RPMI7951 (cell line): Measurements from ENCODE around the gene TMPRSS4. TPM values are rescaled to one million over a fixed set of nuclear protein-coding genes. Genes with fewer than 3 reads are reported as not detected.

Source experiments
- DNase-seq: peaks from one replicate; pipeline ENCODE4 v3.0.0-alpha.2; 2012; ENCODE audit warnings: low read depth
- total RNA-seq: library from RNA; depleted of rRNA; stranded (reverse); fragments of >200 nt; shearing (Covaris generic); gene quantifications from 2 replicates; pipeline ENCODE4 v1.2.3, GENCODE V29; 2014; rRNA removed

TMPRSS4 gene
- total RNA-seq, 1 experiment from 2014 or later, result not detected

DNA sequence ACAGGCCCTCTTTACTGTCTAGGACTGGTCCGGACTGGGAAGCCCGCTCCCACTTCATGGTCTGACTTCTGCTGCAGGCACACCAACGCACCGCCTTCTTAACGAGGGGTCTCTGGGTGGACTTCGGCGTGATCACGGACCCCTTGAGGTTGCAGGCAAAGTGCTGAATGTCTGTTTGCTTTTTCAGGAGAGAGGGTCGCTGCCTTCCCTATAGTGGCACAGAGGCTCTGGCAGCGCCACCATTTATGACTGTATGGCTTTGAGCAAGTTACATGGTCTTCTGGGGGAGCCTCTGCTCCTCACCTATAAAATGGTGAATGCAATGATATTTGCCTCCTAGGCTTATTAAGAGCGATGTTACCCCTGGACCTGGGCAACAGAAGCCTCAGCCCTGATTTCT lies 77.1 kb downstream of the TMPRSS4 start:
- DNase-seq, result no peak

DNA sequence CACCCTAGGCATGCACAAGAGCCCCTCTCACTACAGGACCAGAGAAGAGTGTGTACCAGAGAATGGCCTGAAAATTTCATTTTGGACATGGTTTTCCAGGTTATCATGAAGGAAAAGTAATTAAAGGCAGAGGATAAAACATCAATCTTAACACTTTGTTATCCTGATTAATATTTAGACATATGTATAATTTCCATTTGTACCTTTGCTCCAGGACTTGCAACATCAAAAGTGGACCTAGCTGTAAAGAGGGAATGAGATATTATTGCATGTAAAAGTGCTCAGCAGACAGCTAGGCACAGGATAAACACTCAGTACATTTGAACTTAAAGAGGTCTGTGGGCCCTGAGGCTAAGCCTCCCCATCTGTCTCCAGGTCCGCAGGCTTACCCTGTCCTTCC lies 77.8 kb downstream of the TMPRSS4 start:
- no peak for DNase-seq

DNA sequence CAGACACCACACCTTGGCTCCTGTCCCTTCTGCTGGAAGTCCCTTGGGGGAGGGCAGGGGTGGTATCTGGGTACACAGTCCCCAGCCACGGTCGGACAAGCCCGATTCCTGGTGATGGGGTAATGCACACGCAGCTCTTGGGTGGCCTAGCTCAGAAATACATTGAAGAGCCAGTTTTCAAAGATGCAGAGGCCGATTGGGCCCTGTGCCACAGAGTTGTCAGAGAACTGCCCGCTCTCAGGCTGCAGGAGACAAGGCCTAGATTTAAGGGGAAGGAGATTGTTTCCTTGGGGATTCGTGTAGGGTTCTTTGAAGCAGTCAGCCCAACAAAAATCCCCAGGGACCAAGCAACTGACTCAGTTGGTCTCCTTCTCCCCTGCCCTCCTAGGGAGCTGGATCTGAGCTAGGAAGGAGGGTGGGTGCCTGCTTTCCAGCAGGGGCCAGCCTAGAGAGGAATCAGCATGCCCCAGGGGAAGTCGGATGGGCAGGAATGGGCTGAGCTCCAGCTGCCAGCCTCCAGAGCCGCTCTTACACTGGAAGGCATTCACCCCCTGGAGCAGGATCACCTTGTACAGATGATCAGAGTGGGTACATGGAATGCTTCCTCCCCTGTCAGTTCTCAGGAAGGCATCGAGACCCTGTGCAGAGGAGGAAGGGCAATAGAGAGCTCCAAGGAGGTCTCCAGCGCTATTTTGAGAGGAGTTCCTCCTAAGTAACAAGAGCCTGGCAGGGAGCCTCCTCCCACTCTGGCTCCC lies 79.1 kb downstream of the TMPRSS4 start:
- no peak for DNase-seq

DNA sequence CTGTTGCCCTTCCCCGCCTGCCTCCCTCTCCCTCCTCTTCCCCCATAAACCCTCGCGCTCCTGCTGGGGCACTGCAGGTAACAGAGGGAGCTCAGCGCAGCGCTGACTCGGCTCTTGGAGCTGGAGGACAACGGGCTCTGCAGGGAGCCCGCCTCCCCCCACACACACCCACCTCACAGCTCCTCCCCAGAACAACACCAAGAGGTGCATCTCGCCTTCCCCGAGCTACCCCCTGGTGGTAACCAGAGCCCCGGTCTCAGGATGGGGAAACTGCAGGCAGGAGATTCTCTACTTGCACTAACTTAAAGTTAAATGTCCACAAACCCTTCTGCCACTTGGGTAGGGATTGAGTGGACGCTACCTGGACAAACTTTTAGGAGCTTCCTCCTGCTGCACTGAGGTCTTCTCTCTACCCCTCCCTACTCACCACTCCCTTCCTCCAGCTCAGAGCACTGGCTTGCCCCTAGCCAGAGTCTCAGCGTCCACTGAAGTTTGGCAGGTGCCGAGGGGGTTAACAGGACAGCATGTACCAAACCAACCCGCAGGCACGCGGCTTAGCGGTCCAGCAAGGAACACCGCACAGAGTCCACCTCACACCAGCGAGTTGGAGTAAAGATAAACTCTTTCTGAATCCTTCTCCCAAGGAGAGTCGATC lies 79.8 kb downstream of the TMPRSS4 start:
- no peak for DNase-seq

DNA sequence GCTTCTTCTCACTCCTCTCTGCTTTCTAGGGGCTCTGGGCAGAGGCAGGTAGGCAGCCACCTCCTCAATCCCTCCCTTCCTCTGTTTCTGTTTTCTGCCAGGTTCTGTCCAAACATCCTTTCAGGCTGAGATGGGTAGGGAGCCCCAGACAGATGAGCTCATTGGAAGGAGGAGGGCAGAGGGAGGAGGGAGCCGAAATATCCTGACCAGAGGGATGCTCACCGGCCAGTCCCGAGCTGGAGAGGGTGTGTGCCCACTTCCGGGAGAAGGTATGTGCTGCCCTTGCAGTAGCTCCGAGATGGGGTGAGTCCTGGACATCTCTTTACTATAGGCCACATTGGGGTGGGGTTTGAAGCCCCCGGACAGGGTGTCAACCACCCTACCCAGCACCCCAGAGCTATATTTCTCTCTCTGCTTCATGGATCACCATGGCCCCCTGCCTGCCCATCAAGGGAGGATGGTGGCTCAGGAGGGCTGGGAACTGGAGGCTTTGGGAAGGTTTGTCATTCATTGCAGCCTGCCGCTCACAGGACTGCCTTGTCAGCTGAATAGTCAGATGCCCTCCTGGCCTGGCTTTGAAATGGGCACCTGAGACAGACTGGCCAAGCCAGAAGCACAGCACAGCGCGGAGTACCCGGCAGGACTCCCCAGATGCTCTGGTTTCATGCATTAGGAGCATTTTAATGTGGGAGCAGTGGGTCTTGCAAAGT lies 80.5 kb downstream of the TMPRSS4 start:
- DNase-seq, result no peak

DNA sequence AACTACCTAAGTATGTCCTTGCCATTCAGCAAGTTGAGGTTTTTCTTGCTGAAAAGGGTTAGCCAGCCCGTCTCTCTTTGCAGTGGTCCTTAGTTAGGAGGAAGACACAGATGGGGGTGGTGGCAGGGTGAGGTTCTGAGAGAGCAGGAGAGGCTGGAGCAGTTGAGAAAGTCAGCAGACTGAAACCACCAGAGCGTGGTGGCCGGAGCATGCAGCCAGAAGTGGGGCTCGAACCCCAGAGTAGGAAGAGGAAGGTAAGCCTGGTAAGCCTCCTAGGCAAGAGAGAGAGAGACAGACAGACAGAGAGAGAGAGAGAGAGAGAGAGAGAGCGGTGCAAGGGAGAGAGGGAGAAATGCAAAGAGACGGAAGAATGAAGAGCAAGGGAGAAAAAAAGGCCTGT lies 84.9 kb downstream of the TMPRSS4 start:
- DNase-seq, result no peak

DNA sequence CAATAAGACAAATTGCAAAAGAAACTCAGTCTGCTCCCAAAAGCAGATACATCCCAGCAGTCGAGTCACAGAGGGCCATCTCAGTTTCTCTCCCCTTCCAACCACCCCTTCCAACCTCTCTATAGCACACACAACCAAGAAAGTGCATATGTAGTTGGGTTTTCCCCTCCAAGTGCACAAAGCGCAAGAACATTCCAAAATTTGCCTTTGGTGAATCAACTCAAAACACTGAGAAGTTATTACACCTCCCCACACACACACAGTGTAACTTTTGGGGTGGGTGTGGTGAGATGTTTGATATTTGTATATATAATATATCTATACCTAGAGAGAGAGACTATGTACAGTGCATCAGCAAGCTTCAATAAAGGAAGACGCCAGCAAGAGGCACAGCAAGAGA lies 86.0 kb downstream of the TMPRSS4 start:
- no peak for DNase-seq

DNA sequence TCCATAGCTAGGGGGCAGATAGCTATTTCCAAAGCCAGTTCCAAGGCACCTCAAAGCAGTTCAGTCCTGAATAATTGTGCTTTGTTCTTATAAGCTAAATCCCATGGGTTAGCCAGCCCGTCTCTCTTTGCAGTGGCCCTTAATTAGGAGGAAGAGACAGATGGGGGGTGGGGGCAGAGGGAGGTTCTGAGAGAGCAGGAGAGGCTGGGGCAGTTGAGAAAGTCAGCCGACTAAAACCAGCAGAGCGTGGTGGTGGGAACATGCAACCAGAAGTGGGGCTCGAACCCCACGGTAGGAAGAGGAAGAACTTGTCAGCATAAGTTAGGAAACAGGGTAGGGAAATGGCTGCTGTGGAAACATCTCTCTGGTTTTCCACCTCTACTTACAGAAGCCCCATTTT lies 86.6 kb downstream of the TMPRSS4 start:
- no peak for DNase-seq

DNA sequence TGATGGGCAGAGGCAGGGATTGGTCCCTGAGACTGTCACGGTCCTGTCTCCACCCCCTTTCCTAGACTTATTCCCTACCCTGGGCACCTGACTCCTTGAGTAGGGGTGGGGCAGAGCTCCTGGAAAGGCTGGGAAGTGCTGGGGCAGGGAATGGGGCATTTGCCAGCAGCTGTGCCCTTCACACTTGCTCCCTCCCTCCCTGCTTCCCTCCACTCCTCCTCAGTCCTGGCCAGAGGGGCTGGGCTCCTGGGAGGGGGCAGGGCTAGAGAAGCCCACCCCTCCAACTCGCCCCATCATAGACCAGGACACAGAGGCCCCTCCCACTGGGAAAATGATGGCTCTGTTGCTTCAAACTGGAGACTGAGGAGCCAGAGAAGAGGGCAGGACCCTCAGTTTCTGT lies 88.0 kb downstream of the TMPRSS4 start:
- DNase-seq, result no peak

DNA sequence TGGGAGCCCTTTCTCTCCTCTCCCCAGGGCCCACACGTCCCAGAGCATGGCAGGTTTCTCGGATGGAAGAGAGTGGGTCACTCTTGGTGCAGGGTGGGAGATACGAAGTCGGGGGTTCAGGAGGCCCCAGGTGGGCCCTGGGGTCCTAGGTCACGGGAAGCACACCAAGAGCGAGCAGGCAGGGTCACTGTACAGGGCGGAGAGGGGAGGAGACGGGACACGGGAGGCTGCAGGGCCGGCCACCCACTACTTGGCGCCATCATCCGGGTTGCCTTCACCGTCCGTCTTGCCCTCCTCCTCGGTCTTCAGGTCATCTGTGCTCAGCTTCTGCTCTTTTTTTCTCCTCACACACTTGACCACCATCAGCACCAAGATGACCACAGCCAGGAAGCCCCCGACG lies 89.8 kb downstream of the TMPRSS4 start:
- DNase-seq, result no peak

DNA sequence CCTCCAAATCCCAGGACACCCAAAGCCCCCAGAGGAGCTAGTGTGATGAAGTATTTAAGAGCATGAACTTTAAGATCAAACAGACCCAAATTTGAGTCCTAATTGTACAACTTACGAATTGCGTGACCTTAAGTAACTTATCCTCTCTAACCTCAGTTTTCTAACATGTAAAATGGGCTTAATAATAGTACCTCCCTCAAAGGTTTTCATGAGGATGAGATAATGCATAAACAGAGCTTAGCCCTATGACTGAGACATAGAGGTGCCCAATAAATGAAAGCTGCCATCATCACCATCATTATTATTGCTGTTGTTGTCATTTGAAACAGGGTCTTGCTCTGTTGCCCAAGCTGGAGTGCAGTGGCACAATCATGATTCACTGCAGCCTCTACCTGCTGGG lies 90.4 kb downstream of the TMPRSS4 start:
- DNase-seq, result no peak

DNA sequence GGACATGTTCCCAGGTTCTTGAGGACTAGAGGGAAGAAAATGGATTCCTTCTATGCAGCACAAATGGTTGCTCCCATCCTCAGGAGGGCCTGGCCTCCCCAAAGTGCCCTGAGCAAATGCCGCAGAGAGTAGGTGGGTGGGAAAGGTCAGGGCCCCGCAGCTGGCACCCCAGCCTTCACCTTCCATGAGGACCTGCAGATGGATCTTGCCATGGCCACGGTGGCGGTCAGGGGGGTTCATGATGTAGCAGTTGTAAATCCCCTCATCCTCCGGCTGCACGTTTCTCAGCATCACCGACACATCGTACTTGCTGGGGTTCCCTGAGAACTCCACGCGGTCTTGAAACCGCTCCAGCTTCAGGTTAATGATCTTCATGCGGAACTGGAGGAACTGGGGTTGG lies 91.0 kb downstream of the TMPRSS4 start:
- DNase-seq, result no peak

DNA sequence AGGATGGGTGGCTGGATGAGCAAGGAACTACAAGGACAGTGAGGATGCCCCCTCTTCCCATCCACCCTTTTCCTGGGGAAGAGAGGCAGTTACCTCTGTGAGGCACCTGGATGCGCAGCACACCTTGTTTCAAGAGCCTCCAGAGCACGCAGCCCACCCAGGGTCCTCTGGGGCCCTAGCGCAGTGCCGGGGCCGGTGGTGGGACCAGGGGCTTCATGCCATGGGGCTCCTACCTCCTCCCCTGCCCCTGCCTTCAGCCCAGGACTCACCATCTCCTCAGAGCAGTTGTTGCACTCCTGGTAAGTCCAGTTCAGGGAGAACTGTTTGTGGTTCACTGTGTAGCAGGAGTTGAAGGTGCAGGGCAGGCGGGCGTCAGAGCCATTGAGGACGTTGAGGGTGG lies 91.4 kb downstream of the TMPRSS4 start:
- no peak for DNase-seq

DNA sequence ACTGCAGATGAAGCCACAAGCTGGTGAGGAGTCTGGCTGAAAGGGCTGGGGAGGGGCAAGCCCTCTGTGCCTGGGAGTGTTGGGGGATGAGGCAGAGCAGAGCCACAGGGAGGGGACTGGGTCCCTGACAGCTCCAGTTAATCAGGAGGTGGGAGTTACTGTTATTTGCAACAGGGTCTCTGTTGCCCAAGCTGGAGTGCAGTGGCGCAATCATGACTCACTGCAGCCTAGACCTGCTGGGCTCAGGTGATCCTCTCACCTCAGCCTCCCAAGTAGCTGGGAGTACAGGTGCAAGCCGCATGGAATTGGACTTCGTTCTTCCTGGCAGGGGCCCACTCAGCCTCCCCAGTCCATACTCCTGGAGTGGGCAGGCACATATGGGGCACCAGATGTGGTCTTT lies 91.9 kb downstream of the TMPRSS4 start:
- DNase-seq, result no peak

DNA sequence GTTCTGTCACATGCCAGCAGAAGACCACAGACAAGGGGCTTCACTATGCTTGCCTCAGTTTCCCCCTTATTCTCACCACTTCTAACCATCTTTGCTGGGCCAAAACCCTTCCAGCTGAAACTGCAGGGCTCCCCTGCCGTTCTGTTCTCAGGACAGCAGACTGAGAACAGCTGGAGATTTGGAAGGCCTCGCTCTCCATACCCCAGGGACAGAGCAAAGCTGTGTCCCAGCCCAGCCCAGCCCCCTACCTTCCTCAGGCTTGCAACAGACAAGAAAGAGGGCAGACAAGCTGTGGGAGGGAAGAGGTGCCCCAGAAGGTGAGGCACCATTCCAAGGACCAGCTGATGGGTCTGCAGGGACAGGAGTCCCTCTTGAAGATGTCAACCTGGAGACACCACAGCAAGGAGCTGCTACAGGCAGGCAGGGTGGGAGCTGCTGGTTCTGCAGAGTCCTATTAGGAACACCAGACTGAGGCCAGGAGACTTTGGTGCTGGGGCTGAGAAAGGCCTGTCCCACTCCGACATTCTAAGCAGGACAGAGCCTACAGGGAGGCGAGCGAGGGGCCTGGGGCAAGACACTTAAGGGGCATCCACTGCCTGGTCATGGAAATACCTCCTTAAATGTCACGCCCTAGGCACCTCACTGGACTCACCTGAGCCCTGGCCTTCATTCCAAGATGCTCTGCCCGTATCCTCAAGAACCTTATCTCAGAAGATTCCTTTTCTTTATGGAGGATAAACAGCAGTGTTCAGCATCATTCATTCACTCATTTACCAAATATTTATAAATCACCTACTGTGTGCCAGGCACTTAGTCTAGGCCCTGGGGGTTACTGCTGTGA lies 92.6 kb downstream of the TMPRSS4 start:
- DNase-seq, result no peak

DNA sequence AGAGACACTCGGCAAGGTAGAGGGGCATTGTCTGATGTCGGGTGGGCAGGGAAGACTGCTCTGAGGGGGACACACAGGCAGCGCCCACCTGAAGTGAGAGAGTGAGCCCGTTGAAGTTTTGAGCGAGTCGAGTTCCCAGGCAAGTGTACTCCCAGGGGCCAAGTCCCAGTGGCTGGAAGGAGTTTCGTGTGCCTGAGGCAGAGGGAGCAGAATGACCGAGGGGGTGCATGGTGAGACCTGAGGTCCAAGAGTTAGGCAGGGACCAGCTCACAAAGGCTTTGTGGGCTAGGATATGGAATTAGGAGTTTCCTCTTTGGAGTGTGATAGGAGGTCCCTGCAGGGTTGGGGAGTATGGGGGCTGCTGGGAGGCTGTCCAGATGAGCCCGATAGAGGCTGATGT lies 93.4 kb downstream of the TMPRSS4 start:
- DNase-seq, result no peak

DNA sequence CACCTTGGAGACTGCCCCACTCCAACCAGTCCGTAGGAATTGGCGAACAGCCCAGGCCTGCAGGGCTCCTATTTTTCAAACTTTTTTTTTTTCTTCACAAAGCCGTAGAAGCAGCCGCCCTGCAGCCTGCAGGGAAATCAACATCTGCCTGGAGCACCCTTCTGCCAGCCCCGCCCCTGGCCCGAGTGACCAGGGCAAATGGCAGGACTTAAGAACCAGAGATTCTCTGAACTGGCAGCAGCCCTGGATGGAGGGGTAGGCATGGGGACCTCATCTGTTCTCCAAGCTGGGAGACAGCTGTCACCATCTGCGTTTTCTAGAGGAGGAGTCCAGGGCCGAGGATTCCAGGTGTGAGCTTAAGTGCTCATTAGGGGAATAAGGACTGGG lies 94.0 kb downstream of the TMPRSS4 start:
- DNase-seq, result no peak

Other genes with a start within 250 kb of the TMPRSS4 start
- 0.24 and 0.78 TPM in 2 replicates for gene FXYD6, start 200.4 kb upstream of the TMPRSS4 start, total RNA-seq
- gene TMPRSS13, start 147.7 kb upstream of the TMPRSS4 start, total RNA-seq, result not detected in 2 replicates
- gene IL10RA, start 90.7 kb upstream of the TMPRSS4 start, total RNA-seq, result 0.12 TPM in 1 of 2 replicates, not detected in the other
- not detected in 2 replicates for gene SMIM35, start 9.9 kb downstream of the TMPRSS4 start, total RNA-seq
- gene SCN4B, start 75.7 kb downstream of the TMPRSS4 start, total RNA-seq, result 0.10 TPM in 1 of 2 replicates, not detected in the other
- not detected in 2 replicates for gene SCN2B, start 99.6 kb downstream of the TMPRSS4 start, total RNA-seq
- not detected in 2 replicates for gene JAML, start 147.9 kb downstream of the TMPRSS4 start, total RNA-seq
- gene MPZL3, start 175.3 kb downstream of the TMPRSS4 start, total RNA-seq, result 0.68 and 0.72 TPM in 2 replicates
- 0.72 TPM in 1 of 2 replicates, not detected in the other for gene MPZL2, start 187.2 kb downstream of the TMPRSS4 start, total RNA-seq
- not detected in 2 replicates for gene CD3E, start 227.7 kb downstream of the TMPRSS4 start, total RNA-seq